Measurements from ENCODE around the gene LRRC37B.
"Not testable (repeated sequence)": the region's sequence is repeated elsewhere in the genome, so short reads cannot be mapped to it uniquely, and the experiment has no call there.

DNA sequence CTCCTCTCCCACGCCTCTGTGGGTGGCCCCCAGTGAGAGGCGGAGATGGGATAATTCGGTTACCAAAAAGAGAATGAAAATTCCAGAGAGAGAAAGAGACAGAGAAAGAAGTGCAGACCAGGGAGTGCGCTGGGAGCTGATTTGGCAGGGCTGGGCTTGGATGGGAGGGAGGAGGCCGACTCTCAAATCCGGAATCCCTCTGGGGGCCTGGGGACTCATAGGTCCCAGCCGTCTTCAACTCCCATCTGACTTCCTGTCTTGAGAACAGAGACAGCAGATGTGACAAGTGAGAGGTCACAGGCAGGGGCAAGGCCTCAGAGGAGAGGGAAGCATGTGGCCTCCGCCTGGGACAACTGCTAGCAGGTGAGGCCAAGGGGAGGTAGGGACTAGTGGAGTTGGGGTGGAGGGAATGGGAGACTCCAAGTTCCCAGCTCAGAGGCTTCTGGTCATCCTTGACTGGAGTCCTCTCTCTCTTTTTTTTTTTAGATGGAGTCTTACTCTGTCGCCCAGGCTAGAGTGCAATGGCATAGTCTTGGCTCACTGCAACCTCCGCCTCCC is 59.0 kb downstream of the LRRC37B start:
- TF ChIP-seq, protein P1, sequence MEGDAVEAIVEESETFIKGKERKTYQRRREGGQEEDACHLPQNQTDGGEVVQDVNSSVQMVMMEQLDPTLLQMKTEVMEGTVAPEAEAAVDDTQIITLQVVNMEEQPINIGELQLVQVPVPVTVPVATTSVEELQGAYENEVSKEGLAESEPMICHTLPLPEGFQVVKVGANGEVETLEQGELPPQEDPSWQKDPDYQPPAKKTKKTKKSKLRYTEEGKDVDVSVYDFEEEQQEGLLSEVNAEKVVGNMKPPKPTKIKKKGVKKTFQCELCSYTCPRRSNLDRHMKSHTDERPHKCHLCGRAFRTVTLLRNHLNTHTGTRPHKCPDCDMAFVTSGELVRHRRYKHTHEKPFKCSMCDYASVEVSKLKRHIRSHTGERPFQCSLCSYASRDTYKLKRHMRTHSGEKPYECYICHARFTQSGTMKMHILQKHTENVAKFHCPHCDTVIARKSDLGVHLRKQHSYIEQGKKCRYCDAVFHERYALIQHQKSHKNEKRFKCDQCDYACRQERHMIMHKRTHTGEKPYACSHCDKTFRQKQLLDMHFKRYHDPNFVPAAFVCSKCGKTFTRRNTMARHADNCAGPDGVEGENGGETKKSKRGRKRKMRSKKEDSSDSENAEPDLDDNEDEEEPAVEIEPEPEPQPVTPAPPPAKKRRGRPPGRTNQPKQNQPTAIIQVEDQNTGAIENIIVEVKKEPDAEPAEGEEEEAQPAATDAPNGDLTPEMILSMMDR (IDR thresholded peaks at IDR 0.05 in 2 of 3, conservative IDR thresholded peaks at IDR 0.05 in 1 of 3; ENCODE audit: borderline replicate concordance in 1 of 3, insufficient read depth in 1 of 3, low read depth in 2 of 3, low read length in 2 of 3) = not testable (repeated sequence)
- TF ChIP-seq, protein P2, sequence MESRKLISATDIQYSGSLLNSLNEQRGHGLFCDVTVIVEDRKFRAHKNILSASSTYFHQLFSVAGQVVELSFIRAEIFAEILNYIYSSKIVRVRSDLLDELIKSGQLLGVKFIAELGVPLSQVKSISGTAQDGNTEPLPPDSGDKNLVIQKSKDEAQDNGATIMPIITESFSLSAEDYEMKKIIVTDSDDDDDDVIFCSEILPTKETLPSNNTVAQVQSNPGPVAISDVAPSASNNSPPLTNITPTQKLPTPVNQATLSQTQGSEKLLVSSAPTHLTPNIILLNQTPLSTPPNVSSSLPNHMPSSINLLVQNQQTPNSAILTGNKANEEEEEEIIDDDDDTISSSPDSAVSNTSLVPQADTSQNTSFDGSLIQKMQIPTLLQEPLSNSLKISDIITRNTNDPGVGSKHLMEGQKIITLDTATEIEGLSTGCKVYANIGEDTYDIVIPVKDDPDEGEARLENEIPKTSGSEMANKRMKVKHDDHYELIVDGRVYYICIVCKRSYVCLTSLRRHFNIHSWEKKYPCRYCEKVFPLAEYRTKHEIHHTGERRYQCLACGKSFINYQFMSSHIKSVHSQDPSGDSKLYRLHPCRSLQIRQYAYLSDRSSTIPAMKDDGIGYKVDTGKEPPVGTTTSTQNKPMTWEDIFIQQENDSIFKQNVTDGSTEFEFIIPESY (IDR thresholded peaks at IDR 0.05; ENCODE audit: extremely low read depth, insufficient replicate concordance, low read length) = not testable (repeated sequence)
- not testable (repeated sequence) for TF ChIP-seq JUND (IDR thresholded peaks at IDR 0.05); YY1 (IDR thresholded peaks at IDR 0.05; ENCODE audit: extremely low read depth, insufficient replicate concordance, low read depth, low read length)

Data from HCT116 (cell line).